ENCODE results near the gene CLRN1.

CLRN1 gene

DNA sequence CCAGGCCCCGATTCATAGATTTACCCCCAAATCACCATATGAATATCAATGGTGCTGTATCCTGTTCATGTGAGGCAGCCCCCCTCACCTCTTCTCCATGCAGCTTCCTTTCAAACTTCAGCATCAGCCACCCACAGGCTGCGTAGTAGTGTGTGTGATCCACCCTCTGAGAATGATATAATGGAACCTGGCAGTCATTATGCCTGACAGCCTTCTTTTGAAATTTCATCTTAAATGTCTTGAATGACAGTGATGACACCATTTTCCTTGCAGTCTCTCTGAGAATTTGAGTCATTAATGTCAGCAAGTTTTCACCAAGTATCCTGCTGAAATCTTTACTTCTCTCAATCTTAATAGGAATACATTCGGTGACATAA, 3.5 kb upstream of the CLRN1 start:
- H3K27ac ChIP-seq, result no peak overlapping the region
- TF ChIP-seq, protein P1, sequence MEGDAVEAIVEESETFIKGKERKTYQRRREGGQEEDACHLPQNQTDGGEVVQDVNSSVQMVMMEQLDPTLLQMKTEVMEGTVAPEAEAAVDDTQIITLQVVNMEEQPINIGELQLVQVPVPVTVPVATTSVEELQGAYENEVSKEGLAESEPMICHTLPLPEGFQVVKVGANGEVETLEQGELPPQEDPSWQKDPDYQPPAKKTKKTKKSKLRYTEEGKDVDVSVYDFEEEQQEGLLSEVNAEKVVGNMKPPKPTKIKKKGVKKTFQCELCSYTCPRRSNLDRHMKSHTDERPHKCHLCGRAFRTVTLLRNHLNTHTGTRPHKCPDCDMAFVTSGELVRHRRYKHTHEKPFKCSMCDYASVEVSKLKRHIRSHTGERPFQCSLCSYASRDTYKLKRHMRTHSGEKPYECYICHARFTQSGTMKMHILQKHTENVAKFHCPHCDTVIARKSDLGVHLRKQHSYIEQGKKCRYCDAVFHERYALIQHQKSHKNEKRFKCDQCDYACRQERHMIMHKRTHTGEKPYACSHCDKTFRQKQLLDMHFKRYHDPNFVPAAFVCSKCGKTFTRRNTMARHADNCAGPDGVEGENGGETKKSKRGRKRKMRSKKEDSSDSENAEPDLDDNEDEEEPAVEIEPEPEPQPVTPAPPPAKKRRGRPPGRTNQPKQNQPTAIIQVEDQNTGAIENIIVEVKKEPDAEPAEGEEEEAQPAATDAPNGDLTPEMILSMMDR (IDR thresholded peaks at IDR 0.05), result no peak
- TF ChIP-seq ZFX (IDR thresholded peaks at IDR 0.05; ENCODE audit: borderline replicate concordance), result no peak

GRCh38 chr3:150975086-150975991, 2.8 kb upstream of the CLRN1 start:
- no peak overlapping the region for H3K27ac ChIP-seq
- TF ChIP-seq, protein P1 (IDR thresholded peaks at IDR 0.05), result no peak
- no peak for TF ChIP-seq ZFX (IDR thresholded peaks at IDR 0.05; ENCODE audit: borderline replicate concordance)

DNA sequence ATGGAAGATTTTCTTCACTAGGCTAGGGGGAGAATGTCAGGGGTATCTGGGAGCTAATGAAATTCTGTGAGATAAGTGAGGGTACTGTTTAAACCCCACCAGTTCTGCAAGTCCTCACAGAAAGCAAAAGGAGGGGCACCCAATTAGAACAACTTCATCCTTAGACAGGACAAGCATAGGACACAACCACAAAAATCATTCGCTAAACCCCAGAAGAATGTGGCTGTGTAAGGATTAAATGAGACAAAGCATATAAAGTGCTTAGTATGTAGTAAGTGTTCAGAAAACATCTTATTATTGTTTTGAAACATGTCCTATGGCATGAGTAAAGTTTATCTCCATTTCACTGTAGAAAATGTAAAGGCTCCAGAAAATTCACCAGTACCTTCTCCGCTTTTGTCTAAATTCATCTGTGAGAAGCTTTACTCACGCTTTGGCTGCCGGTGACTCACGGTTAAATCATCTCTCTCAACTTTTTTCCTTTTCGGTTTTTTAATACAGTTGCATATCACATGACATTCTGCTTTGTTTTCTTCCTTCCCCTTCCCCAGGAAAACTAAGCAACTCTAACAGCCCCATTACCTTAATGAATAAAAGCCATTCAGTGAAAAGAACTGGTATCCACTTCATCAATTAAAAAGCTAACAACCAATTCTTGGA, 1.7 kb downstream of the CLRN1 start:
- no peak overlapping the region for H3K27ac ChIP-seq
- TF ChIP-seq, protein P1 (IDR thresholded peaks at IDR 0.05), result no peak
- TF ChIP-seq ZFX (IDR thresholded peaks at IDR 0.05; ENCODE audit: borderline replicate concordance), result no peak

GRCh38 chr3:150968341-150969035, 4.0 kb downstream of the CLRN1 start:
- H3K27ac ChIP-seq, result no peak overlapping the region
- TF ChIP-seq ZFX (IDR thresholded peaks at IDR 0.05; ENCODE audit: borderline replicate concordance), result no peak

GRCh38 chr3:150965436-150965835, 7.1 kb downstream of the CLRN1 start:
- no peak overlapping the region for H3K27ac ChIP-seq
- TF ChIP-seq ZFX (IDR thresholded peaks at IDR 0.05; ENCODE audit: borderline replicate concordance), result no peak
- TF ChIP-seq, protein P1 (IDR thresholded peaks at IDR 0.05), result no peak

GRCh38 chr3:150961949-150962348, 10.6 kb downstream of the CLRN1 start:
- no peak for TF ChIP-seq ZFX (IDR thresholded peaks at IDR 0.05; ENCODE audit: borderline replicate concordance)
- TF ChIP-seq, protein P1 (IDR thresholded peaks at IDR 0.05), result no peak

More at GRCh38 chr3:150961949-150962348, 10.6 kb downstream of the CLRN1 start:
- H3K27ac ChIP-seq, result no peak overlapping the region
